GM12878 (cell line): ENCODE results near the gene GOLGA2. TPM values are rescaled to one million over a fixed set of nuclear protein-coding genes. Genes with fewer than 3 reads are reported as not detected.

Source experiments
- ATAC-seq: fragments of 200-7000 bp; cut with Tn5 transposase; 3 replicates; pipeline ENCODE4 v1.9.1; 2020; ENCODE audit warnings: mild to moderate bottlenecking, moderate library complexity
- BruUV-seq: library from RNA; stranded (reverse); fragments of 400-500 nt; replicated peaks from 2 replicates; lab custom pipeline; 2021; lab: Mats Ljungman, UMichigan
- CTCF ChIA-PET: fragments of 300-600 bp; sonication (Branson Sonifier 250); formaldehyde crosslinking; extraction: SDS; loops from one replicate; lab custom pipeline; 2021; ENCODE audit warnings: inconsistent platforms; lab: Yijun Ruan, JAX
- POLR2A ChIA-PET: fragments of 350-600 bp; formaldehyde crosslinking; extraction: SDS; loops from one replicate; lab custom pipeline; 2021; ENCODE audit warnings: inconsistent platforms; lab: Charles Lee
- RAD21 ChIA-PET: fragments of 300-600 bp; sonication (Branson Sonifier 250); formaldehyde crosslinking; loops from one replicate; lab custom pipeline; 2023; ENCODE audit warnings: antibody characterized with exemption; ENCODE audit not compliant: unreplicated experiment; lab: Charles Lee
- SMC1A ChIA-PET: fragments of 300-600 bp; sonication (Branson Sonifier 250); formaldehyde crosslinking; loops from one replicate; lab custom pipeline; 2023; ENCODE audit not compliant: unreplicated experiment, uncharacterized antibody; lab: Charles Lee
- DNase-seq: peaks from one replicate; pipeline ENCODE4 v3.0.0-alpha.2; 2011; ENCODE audit warnings: low read depth, low spot score
- FAIRE-seq: peaks from 3 replicates; lab custom pipeline; 2011; peaks lifted over from hg19 to GRCh38; lab: Jason Lieb, UNC
- H2AFZ ChIP-seq: 2 replicates; pipeline ENCODE4 v1.6.0; 2011; ENCODE audit warnings: low read depth, low read length, control low read depth; ENCODE audit not compliant: control insufficient read depth
- H3K27ac ChIP-seq: 2 replicates; pipeline ENCODE4 v1.5.1; 2011; ENCODE audit warnings: control low read depth; ENCODE audit not compliant: control insufficient read depth, insufficient read depth
- H3K27me3 ChIP-seq, 2 experiments: replicated peaks in 1 of 2; 2 replicates each; pipeline versions ENCODE4 v1.6.0 to v1.6.1; 2011; ENCODE audit warnings: low read length in 1 of 2; ENCODE audit not compliant: control insufficient read depth in 2 of 2, insufficient read depth in 2 of 2
- H3K36me3 ChIP-seq, 2 experiments: 2 replicates each; pipeline ENCODE4 v1.5.1; 2011; ENCODE audit warnings: low read length in 1 of 2; ENCODE audit not compliant: control insufficient read depth in 2 of 2, insufficient read depth in 2 of 2
- H3K4me1 ChIP-seq: 2 replicates; pipeline ENCODE4 v1.6.1; 2011; ENCODE audit warnings: mild to moderate bottlenecking, low read length, moderate library complexity, mixed read lengths; ENCODE audit not compliant: control insufficient read depth, insufficient read depth
- H3K4me2 ChIP-seq: 2 replicates; pipeline ENCODE4 v1.6.0; 2011; ENCODE audit warnings: control low read depth; ENCODE audit not compliant: control insufficient read depth, insufficient read depth
- H3K4me3 ChIP-seq: fragments of 200-600 bp; sonication (generic); 2 replicates; pipeline ENCODE4 v1.5.1; 2016
- H3K79me2 ChIP-seq: 2 replicates; pipeline ENCODE4 v1.6.0; 2011; ENCODE audit warnings: low read length; ENCODE audit not compliant: control insufficient read depth, insufficient read depth
- H3K9ac ChIP-seq: 2 replicates; pipeline ENCODE4 v1.8.0; 2011; ENCODE audit warnings: low read length, control low read depth, mixed read lengths; ENCODE audit not compliant: control insufficient read depth, insufficient read depth
- H3K9me3 ChIP-seq: replicated peaks from 3 replicates; pipeline ENCODE4 v1.5.1; 2011; ENCODE audit warnings: mild to moderate bottlenecking, low read length; ENCODE audit not compliant: control insufficient read depth, insufficient read depth
- H4K20me1 ChIP-seq: 2 replicates; pipeline ENCODE4 v1.6.0; 2011; ENCODE audit not compliant: control insufficient read depth, insufficient read depth
- CBX3 ChIP-seq: fragments of 200-600 bp; sonication (generic); IDR thresholded peaks from 2 replicates; pipeline ENCODE4 v1.6.1; 2016; ENCODE audit warnings: low read depth, borderline replicate concordance
- CHD4 ChIP-seq: fragments of 200-600 bp; sonication (generic); IDR thresholded peaks from 2 replicates; pipeline ENCODE4 v1.6.1; 2016; ENCODE audit warnings: mild to moderate bottlenecking
- DPF2 ChIP-seq: fragments of 450-650 bp; IDR thresholded peaks from 2 replicates; pipeline ENCODE4 v1.6.1; 2017; ENCODE audit warnings: mild to moderate bottlenecking
- EGR1 ChIP-seq, 2 experiments: IDR thresholded peaks; 1 replicate in 1 of 2; 2 replicates in 1 of 2; pipeline ENCODE4 v1.6.1; 2011 to 2012; ENCODE audit warnings: low read depth in 2 of 2, low read length in 2 of 2, borderline replicate concordance in 1 of 2, mild to moderate bottlenecking in 1 of 2, moderate library complexity in 1 of 2
- FOS ChIP-seq: IDR thresholded peaks from 3 replicates; pipeline ENCODE4 v1.6.1; 2011; ENCODE audit warnings: borderline replicate concordance; ENCODE audit not compliant: insufficient read length; ENCODE audit errors: extremely low read depth
- HDAC2 ChIP-seq: fragments of 200-600 bp; sonication (generic); IDR thresholded peaks from 2 replicates; pipeline ENCODE4 v1.6.1; 2017
- LARP7 ChIP-seq: fragments of 450-650 bp; IDR thresholded peaks from 2 replicates; pipeline ENCODE4 v1.6.1; 2017; ENCODE audit warnings: mild to moderate bottlenecking
- MTA2 ChIP-seq: fragments of 450-650 bp; IDR thresholded peaks from 2 replicates; pipeline ENCODE4 v1.6.1; 2016; ENCODE audit warnings: low read depth, mild to moderate bottlenecking, moderate library complexity
- NRF1 ChIP-seq: conservative IDR thresholded peaks from 2 replicates; pipeline ENCODE4 v1.6.1; 2011; ENCODE audit warnings: mild to moderate bottlenecking, low read depth, low read length, improper control_type of control experiment
- RCOR1 ChIP-seq: conservative IDR thresholded peaks from 2 replicates; pipeline ENCODE4 v1.6.1; 2012; ENCODE audit warnings: low read depth, low read length, improper control_type of control experiment
- REST ChIP-seq: IDR thresholded peaks from 2 replicates; pipeline ENCODE4 v1.6.1; 2012; ENCODE audit warnings: mild to moderate bottlenecking, low read depth, low read length
- SIN3A ChIP-seq: IDR thresholded peaks from 2 replicates; pipeline ENCODE4 v1.6.1; 2012; ENCODE audit warnings: low read depth, low read length, improper control_type of control experiment
- SPI1 ChIP-seq: IDR thresholded peaks from 2 replicates; pipeline ENCODE4 v1.6.1; 2011; ENCODE audit warnings: low read depth, mild to moderate bottlenecking, low read length, moderate library complexity, borderline replicate concordance; ENCODE audit not compliant: insufficient read depth
- ZBTB33 ChIP-seq: fragments of 450-650 bp; IDR thresholded peaks from 2 replicates; pipeline ENCODE4 v1.6.1; 2017; ENCODE audit warnings: mild to moderate bottlenecking
- ZNF207 ChIP-seq: fragments of 450-650 bp; IDR thresholded peaks from 2 replicates; pipeline ENCODE4 v1.6.1; 2014; ENCODE audit warnings: antibody characterized with exemption, mild to moderate bottlenecking, borderline replicate concordance
- ZZZ3 ChIP-seq: IDR thresholded peaks from 2 replicates; pipeline ENCODE4 v1.6.1; 2011; ENCODE audit warnings: low read depth; ENCODE audit not compliant: control insufficient read depth, insufficient read length
- WGBS: methylation state at CpG from one replicate; pipeline ENCODE4 v1.1.6; 2016; ENCODE audit warnings: low lambda C conversion rate; ENCODE audit not compliant: insufficient replicate concordance, insufficient coverage; ENCODE audit errors: missing lambda C conversion rate; 5-methylcytosine and 5-hydroxymethylcytosine counted together
- in situ Hi-C: fragments of 300-500 bp; cut with MboI; formaldehyde crosslinking; loops from 9 replicates; pipeline ENCODE4 v1.14.3; 2018; ENCODE audit warnings: mixed read lengths
- intact Hi-C: fragments of 100-400 bp; cut with micrococcal nuclease; formaldehyde crosslinking; loops from one replicate; pipeline ENCODE4 v1.14.2; 2022; ENCODE audit not compliant: unreplicated experiment
- polyA plus RNA-seq, 11 experiments: library from polyadenylated mRNA; depleted of rRNA in 4 of 11; unstranded in 6 of 11; stranded (reverse) in 5 of 11; fragments of >200 nt; fragmentation: Nextera tagmentation in 4 of 11; fragmentation: Illumina TruSeq in 1 of 11; extraction: Ambion mirVana in 4 of 11; extraction: Trizol in 1 of 11; gene quantifications; 1 replicate in 1 of 11; 2 replicates in 10 of 11; pipeline versions ENCODE4 v1.2.1 to v1.2.3, GENCODE V29; 2011 to 2016; ENCODE audit warnings: inconsistent platforms in 2 of 11, missing spikeins in 2 of 11, low read depth in 1 of 11
- total RNA-seq, 4 experiments: library from RNA; depleted of rRNA in 3 of 4; stranded (reverse); fragments of >200 nt in 3 of 4; fragmentation: Illumina TruSeq in 1 of 4; extraction: Trizol in 1 of 4; gene quantifications; 2 replicates each; pipeline versions ENCODE4 v1.2.1 to v1.2.3, GENCODE V29; 2013 to 2021

Gene GOLGA2
- total and polyA plus RNA-seq, 10 of the 15 experiments (the other 5 are each of a cell fraction or from before 2014, with no cell fraction given): 5.9 to 32.6 (median 19.7) TPM

DNA sequence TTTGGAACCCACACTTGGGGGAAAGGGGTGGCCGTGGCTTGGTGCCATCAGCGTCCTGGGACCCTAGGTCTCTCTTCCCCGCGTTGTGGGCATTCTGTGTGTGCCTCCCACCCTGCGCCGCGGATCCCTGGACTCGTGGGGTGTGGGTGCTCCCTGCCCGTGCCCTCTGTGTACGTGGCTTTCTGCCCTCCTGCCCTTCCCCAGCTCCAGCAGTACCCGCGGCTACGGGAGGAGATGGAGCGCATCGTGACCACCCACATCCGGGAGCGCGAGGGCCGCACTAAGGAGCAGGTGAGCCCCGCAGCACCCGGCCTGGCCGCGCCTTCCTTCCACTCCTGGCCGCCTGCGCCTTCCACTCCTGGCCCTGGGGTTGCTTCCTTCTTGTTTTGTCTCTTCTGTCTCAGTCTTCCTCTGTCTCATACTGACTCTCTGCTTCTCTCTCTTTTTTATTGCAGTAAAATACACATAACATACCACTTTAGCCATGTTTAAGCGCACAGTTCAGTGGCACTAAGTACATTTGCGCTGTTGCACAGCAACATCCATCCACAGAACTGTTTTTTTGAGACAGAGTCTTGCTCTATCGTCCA is 41.9 kb downstream of the GOLGA2 start:
- no TSS peak for BruUV-seq
- no peaks in the 10 kb centered on the region for H4K20me1 ChIP-seq
- intact Hi-C loops (no loop called here), in situ Hi-C loops (no loop called here)
- TF ChIP-seq SIN3A (no peak), RCOR1 (no peak), SPI1 (no peak), DPF2 (no peak), LARP7 (no peak), NRF1 (no peak), REST (no peak), HDAC2 (no peak), CHD4 (no peak), CBX3 (no peak), MTA2 (no peak), ZBTB33 (no peak), ZNF207 (no peak), EGR1 (IDR thresholded peaks at IDR 0.05; ENCODE audit: borderline replicate concordance in 1 of 2, low read depth in 2 of 2, low read length in 2 of 2) (no peak), FOS (no peak), ZZZ3 (no peak)
- POLR2A ChIA-PET: no interaction called here
- no peak overlapping the region for H3K27ac ChIP-seq
- ATAC-seq: no peak
- no peak overlapping the region for H3K9ac ChIP-seq
- no peak for FAIRE-seq
- no peak overlapping the region for H3K4me2 ChIP-seq
- 44% methylated on average over 28 of the region's 28 CpGs for WGBS
- no peak overlapping the region for H2AFZ ChIP-seq
- no peaks in the 10 kb centered on the region for H3K4me1 ChIP-seq
- H3K9me3 ChIP-seq: no peaks in the 10 kb centered on the region
- peaks cover 0 to 2% of the 10 kb centered on the region in 2 experiments; a peak in 1 of 4 replicates for H3K27me3 ChIP-seq
- no peaks in the 10 kb centered on the region for H3K36me3 ChIP-seq
- DNase-seq: no peak
- SMC1A ChIA-PET: no interaction called here
- CTCF ChIA-PET: no interaction called here
- no peak overlapping the region for H3K4me3 ChIP-seq
- no peaks in the 10 kb centered on the region for H3K79me2 ChIP-seq
- RAD21 ChIA-PET: no interaction called here
